ENCODE measurements around the gene SARS1. TPM values are rescaled to one million over a fixed set of nuclear protein-coding genes. Genes with fewer than 3 reads are reported as not detected.
"Not testable (repeated sequence)": the region's sequence is repeated elsewhere in the genome, so short reads cannot be mapped to it uniquely, and the experiment has no call there.

The SARS1 gene
- total RNA-seq, 4 donors from 2014 or later: 154 to 172 (median 165) TPM

GRCh38 chr1:109281680-109282496 lies 68.2 kb downstream of the SARS1 start:
- TF ChIP-seq, protein P1, sequence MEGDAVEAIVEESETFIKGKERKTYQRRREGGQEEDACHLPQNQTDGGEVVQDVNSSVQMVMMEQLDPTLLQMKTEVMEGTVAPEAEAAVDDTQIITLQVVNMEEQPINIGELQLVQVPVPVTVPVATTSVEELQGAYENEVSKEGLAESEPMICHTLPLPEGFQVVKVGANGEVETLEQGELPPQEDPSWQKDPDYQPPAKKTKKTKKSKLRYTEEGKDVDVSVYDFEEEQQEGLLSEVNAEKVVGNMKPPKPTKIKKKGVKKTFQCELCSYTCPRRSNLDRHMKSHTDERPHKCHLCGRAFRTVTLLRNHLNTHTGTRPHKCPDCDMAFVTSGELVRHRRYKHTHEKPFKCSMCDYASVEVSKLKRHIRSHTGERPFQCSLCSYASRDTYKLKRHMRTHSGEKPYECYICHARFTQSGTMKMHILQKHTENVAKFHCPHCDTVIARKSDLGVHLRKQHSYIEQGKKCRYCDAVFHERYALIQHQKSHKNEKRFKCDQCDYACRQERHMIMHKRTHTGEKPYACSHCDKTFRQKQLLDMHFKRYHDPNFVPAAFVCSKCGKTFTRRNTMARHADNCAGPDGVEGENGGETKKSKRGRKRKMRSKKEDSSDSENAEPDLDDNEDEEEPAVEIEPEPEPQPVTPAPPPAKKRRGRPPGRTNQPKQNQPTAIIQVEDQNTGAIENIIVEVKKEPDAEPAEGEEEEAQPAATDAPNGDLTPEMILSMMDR (IDR thresholded peaks at IDR 0.05): no peak
- no peak for TF ChIP-seq POLR2A (IDR thresholded peaks at IDR 0.05)
- intact Hi-C loops (cut with DNase I; ENCODE audit: low total_unique reads): no loop called here
- DNase-seq (ENCODE audit: low spot score in 2 of 2): no peak
- WGBS, 2 donors: 65 to 67% methylated on average over 25 to 28 of the region's 28 CpGs
- no peak overlapping the region for H3K4me3 ChIP-seq (ENCODE audit: low read depth, poor library complexity, severe bottlenecking)

DNA sequence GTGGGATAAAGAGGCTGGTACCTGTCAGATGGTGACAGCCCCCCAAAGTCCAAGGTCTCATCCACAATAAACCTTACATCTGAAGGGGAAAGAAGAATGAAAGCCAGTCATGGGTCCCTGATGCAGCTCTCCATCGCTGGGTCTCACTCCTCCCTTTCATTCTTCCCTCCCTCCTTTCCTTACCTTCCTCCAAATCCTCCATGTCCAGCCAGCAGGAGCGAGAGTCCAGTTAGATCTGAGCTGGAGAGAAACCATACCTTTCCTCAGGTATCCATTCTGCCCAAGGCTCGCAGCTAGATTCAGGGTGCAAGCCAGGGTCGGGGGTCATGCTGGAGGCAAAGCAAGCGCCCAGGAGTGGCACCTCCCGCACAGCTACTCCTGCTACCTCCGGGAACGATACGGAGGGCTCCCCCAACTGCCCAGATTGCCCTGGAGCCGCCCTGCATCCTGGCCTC lies 68.8 kb downstream of the SARS1 start:
- intact Hi-C loops (cut with DNase I; ENCODE audit: low total_unique reads): no loop called here
- no peak for DNase-seq (ENCODE audit: low spot score in 2 of 2)
- WGBS, 2 donors: 5 to 9% methylated on average over 10 of the region's 10 CpGs
- no peak for TF ChIP-seq POLR2A (IDR thresholded peaks at IDR 0.05)
- TF ChIP-seq, protein P1 (IDR thresholded peaks at IDR 0.05): no peak
- H3K4me3 ChIP-seq (ENCODE audit: low read depth, poor library complexity, severe bottlenecking): peak overlapping the region; percentile 42

- TF ChIP-seq, protein P1 (IDR thresholded peaks at IDR 0.05): no peak
- no peak for TF ChIP-seq POLR2A (IDR thresholded peaks at IDR 0.05)
- intact Hi-C loops (cut with DNase I; ENCODE audit: low total_unique reads): no loop called here
- WGBS, 2 donors: 0% methylated on average over 49 to 56 of the region's 56 CpGs
- H3K4me3 ChIP-seq (ENCODE audit: low read depth, poor library complexity, severe bottlenecking): peak within 1 kb of the TSS; percentile 42
- peak; percentile 95 to 99 for DNase-seq (ENCODE audit: low spot score in 2 of 2)
Measured at GRCh38 chr1:109282952-109283747, 69.4 kb downstream of the SARS1 start, which contains the start of gene PSRC1. TSS of gene PSRC1 (minus strand) at chr1:109283145.

DNA sequence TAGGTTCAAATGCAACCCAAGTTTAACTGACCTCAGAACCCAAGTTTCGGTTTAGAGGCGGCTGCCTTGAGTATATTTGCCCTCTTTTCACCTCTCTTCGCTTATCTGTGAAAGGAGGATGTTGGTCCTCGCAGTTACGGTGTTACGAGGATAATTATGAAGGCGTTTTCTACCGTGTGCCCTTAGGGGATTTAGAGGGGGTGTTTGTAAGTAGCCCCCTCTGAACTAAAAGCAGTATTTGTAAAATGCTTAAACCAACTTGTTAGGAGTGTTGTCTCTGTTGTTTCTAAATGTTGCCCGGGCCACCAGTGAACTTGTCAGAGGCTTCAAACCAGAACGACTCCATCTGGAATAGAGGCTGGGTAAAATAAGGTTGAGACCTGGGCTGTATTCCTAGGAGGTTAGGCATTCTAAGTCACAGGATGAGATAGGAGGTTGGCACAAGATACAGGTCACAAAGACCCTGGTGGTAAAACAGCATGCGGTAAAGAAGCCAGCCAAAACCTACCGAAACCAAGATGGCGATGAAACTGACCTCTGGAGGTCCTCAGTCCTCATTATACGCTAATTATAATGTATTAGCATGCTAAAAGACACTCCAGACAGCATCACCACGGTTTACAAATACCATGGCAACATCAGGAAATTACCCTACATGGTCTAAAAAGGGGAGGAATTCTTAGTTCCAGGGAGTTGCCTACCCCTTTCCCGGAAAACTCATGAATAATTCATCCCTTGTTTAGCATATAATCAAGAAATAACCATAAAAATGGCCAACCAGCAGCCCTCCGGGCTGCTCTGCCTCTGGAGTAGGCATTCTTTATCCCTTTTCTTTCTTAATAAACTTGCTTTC lies 70.3 kb downstream of the SARS1 start:
- TF ChIP-seq, protein P1 (IDR thresholded peaks at IDR 0.05): no peak
- TF ChIP-seq POLR2A (IDR thresholded peaks at IDR 0.05): no peak
- WGBS, 2 donors: 46 to 49% methylated on average over 17 of the region's 17 CpGs
- H3K4me3 ChIP-seq (ENCODE audit: low read depth, poor library complexity, severe bottlenecking): peak overlapping the region; percentile 42
- no peak for DNase-seq (ENCODE audit: low spot score in 2 of 2)
- intact Hi-C loops (cut with DNase I; ENCODE audit: low total_unique reads): no loop called here

- 84 to 90% methylated on average over 5 of the region's 5 CpGs for WGBS, 2 donors
- DNase-seq (ENCODE audit: low spot score in 2 of 2); intact Hi-C loops (cut with DNase I; ENCODE audit: low total_unique reads); H3K4me3 ChIP-seq (ENCODE audit: low read depth, poor library complexity, severe bottlenecking): not testable (repeated sequence)
Measured at GRCh38 chr1:109286762-109287161, 73.0 kb downstream of the SARS1 start.

Other genes with a start within 250 kb of the SARS1 start
- 10 to 100 TPM; 44.3 to 75.3 (median 49.0) TPM for gene WDR47, start 171.8 kb upstream of the SARS1 start, total RNA-seq
- gene TAF13, start 137.9 kb upstream of the SARS1 start, total RNA-seq: 10 to 100 TPM; 22.2 to 28.9 (median 23.9) TPM
- gene TMEM167B, start 123.2 kb upstream of the SARS1 start, total RNA-seq: 10 to 100 TPM; 24.8 to 52.3 (median 34.3) TPM
- 10 to 100 TPM; 16.4 to 60.0 (median 33.9) TPM for gene ELAPOR1, start 99.8 kb upstream of the SARS1 start, total RNA-seq
- gene CELSR2, start 35.6 kb downstream of the SARS1 start, total RNA-seq: 100 to 1,000 TPM in 2 of 4 donors, 10 to 100 TPM in 2; 86.4 to 109 (median 102) TPM
- gene PSRC1, start 69.2 kb downstream of the SARS1 start, total RNA-seq: 1 to 10 TPM; 2.8 to 6.9 (median 5.3) TPM
- not detected for gene MYBPHL, start 93.1 kb downstream of the SARS1 start, total RNA-seq
- gene SORT1, start 184.0 kb downstream of the SARS1 start, total RNA-seq: 10 to 100 TPM; 29.8 to 53.1 (median 39.5) TPM
- 10 to 100 TPM; 24.6 to 46.6 (median 30.2) TPM for gene PSMA5, start 212.5 kb downstream of the SARS1 start, total RNA-seq

Data from lower leg skin (tissue), 4 donors.